GM23248 (cell line): ENCODE data around the gene CXCL5.

Experiments used
- EZH2 ChIP-seq: fragments of 200-600 bp; sonication (generic); IDR thresholded peaks from 2 replicates; pipeline ENCODE4 v1.6.1; 2018; ENCODE audit warnings: antibody characterized with exemption, mild to moderate bottlenecking; ENCODE audit not compliant: insufficient read depth, poor library complexity, severe bottlenecking
- EZH2phosphoT487 ChIP-seq: fragments of 200-600 bp; sonication (generic); IDR thresholded peaks from 2 replicates; pipeline ENCODE4 v1.6.1; 2018; ENCODE audit warnings: antibody characterized with exemption, moderate library complexity, mild to moderate bottlenecking, low read depth; ENCODE audit not compliant: insufficient read depth

DNA sequence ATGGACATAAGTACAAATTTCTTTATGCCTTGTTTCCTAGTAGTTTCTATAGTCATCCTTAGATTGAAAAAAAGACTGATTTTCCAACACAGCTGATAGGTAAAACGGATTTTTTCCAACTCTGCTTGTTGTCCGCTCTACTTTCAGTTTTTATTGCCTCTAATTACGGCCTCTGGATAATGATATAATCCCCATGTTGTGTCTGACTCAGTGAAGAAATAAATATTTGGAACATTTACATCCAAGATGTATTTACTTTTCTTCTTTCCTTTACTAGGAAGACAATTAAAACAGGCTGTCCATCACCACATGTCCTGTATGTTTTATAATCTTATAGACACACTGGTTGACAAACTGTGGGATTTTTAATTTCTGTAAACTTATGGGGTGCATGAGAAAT, 46.8 kb upstream of the CXCL5 start:
- TF ChIP-seq EZH2: no peak
- TF ChIP-seq EZH2phosphoT487: no peak
